Sigmoid colon (tissue), 7 donors: Measurements from ENCODE around the gene PHC3. TPM values are rescaled to one million over a fixed set of nuclear protein-coding genes. Genes with fewer than 3 reads are reported as not detected.

Experiments
- DNase-seq: peaks from one replicate; pipeline ENCODE4 v3.0.0-alpha.2; 2019
- H3K27ac ChIP-seq, 4 donors: fragments of 200-600 bp; sonication (generic); one replicate each; pipeline ENCODE4 v1.5.1; 2016 to 2019; ENCODE audit warnings: mild to moderate bottlenecking in 1 of 4
- H3K27me3 ChIP-seq, 3 donors: fragments of 200-600 bp; sonication (generic); one replicate each; pipeline ENCODE4 v1.5.1; 2019; ENCODE audit warnings: mild to moderate bottlenecking in 1 of 3
- H3K36me3 ChIP-seq, 4 donors: fragments of 200-600 bp; sonication (generic); one replicate each; pipeline ENCODE4 v1.5.1; 2016 to 2019
- H3K4me1 ChIP-seq, 4 donors: fragments of 200-600 bp; sonication (generic); one replicate each; pipeline ENCODE4 v1.5.1; 2017 to 2019
- H3K4me3 ChIP-seq, 4 donors: fragments of 200-600 bp; sonication (generic); one replicate each; pipeline ENCODE4 v1.5.1; 2017 to 2019; ENCODE audit warnings: mild to moderate bottlenecking in 2 of 4, moderate library complexity in 1 of 4
- H3K9me3 ChIP-seq, 4 donors: fragments of 200-600 bp in 3 of 4; sonication (generic) in 3 of 4; one replicate each; pipeline versions ENCODE4 v1.5.1 to v1.6.1; 2013 to 2019
- CTCF ChIP-seq, 4 experiments: fragments of 450-650 bp in 3 of 4; fragments of 200-600 bp in 1 of 4; IDR thresholded peaks; one replicate each; pipeline ENCODE4 v1.5.1; 2016 to 2019; ENCODE audit warnings: antibody characterized with exemption in 4 of 4, mild to moderate bottlenecking in 3 of 4, moderate library complexity in 2 of 4
- EP300 ChIP-seq, 4 donors: sonication (generic); formaldehyde crosslinking; IDR thresholded peaks; one replicate each; pipeline ENCODE4 v1.6.1; 2017; ENCODE audit warnings: antibody characterized with exemption in 4 of 4
- POLR2A ChIP-seq, 2 donors: fragments of 450-650 bp; IDR thresholded peaks; one replicate each; pipeline ENCODE4 v1.6.1; 2016; ENCODE audit warnings: antibody characterized with exemption in 2 of 2, mild to moderate bottlenecking in 2 of 2, moderate library complexity in 2 of 2
- POLR2AphosphoS5 ChIP-seq, 4 donors: sonication (generic); formaldehyde crosslinking; IDR thresholded peaks; one replicate each; pipeline ENCODE4 v1.6.1; 2017; ENCODE audit warnings: antibody characterized with exemption in 4 of 4
- WGBS, 2 donors: extraction: QIAGEN DNeasy Blood & Tissue Kit; methylation state at CpG; one replicate each; pipeline ENCODE4 v1.1.7; 2013; 5-methylcytosine and 5-hydroxymethylcytosine counted together
- intact Hi-C: fragments of 100-400 bp; cut with DNase I; formaldehyde crosslinking; loops from one replicate; pipeline ENCODE4 v1.15.1; 2023
- polyA plus RNA-seq, 3 donors: library from polyadenylated mRNA; stranded (reverse); fragments of 200-250 nt; gene quantifications; one replicate each; pipeline ENCODE4 v1.2.3, GENCODE V29; 2013
- total RNA-seq, 4 donors: library from RNA; depleted of rRNA; stranded (reverse); fragments of >200 nt; gene quantifications; one replicate each; pipeline ENCODE4 v1.1.0, GENCODE V29; 2016
- donor health status: healthy with polysubstance abuse.
- donor health status: Bipolar disorder and iron deficiency.
- donor health status: healthy.

Gene PHC3
- total and polyA plus RNA-seq, 7 donors, result 3.0 to 85.9 (median 56.4) TPM

DNA sequence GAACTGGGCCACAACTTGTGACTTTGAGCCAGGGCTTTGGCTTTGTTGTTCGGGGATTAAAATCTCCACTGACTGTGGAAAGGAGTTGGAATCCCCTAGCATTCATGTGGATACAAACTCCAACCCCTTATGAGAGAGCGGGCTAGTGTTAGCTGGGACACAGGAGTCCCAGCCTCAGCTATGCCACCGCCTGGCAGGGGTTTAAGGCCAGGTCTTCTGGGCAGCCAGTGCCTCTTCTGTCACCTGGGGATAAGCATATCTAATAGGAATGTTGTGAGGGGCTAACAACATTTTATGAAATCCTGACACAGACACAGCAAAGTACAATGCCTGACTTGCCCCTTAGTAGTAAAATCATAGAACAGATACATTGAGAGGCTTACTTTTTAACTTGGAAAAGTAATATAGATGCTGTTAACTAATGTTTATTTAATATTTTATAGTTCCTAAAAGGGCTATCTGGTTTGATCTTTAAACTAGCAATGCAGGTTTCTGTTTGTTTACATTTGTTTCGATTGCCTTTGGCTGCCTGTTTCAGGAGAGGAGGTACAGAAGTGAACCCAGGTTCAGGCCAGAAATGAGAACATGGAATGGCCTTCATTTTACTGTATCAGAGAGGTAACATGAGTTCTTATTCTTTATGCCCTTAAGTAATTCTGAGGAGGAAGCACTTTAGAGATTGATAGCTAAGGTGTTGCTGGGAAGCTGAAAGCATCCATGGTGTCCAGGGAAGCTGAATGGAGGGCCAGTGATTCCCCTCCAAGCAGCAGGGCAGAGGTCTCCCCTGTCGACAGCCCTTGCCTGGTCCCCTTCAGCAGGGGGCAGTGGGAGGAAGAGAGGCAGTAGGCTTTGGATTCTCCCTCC is 135.0 kb downstream of the PHC3 start:
- intact Hi-C loops, result no loop called here
- Histone ChIP-seq H3K4me3 (no peak overlapping the region), H3K27me3 (peaks cover 0 to 11% (median 0%) of the 10 kb centered on the region in 3 donors), H3K27ac (no peak overlapping the region), H3K36me3 (no peaks in the 10 kb centered on the region), H3K9me3 (no peaks in the 10 kb centered on the region), H3K4me1 (no peaks in the 10 kb centered on the region)
- 16 to 66% methylated on average over 5 of the region's 5 CpGs for WGBS, 2 donors
- no peak for TF ChIP-seq POLR2AphosphoS5 (IDR thresholded peaks at IDR 0.05)
- no peak for TF ChIP-seq CTCF (IDR thresholded peaks at IDR 0.05)
- no peak for TF ChIP-seq EP300 (IDR thresholded peaks at IDR 0.05)
- TF ChIP-seq POLR2A (IDR thresholded peaks at IDR 0.05), result no peak
- no peak for DNase-seq

DNA sequence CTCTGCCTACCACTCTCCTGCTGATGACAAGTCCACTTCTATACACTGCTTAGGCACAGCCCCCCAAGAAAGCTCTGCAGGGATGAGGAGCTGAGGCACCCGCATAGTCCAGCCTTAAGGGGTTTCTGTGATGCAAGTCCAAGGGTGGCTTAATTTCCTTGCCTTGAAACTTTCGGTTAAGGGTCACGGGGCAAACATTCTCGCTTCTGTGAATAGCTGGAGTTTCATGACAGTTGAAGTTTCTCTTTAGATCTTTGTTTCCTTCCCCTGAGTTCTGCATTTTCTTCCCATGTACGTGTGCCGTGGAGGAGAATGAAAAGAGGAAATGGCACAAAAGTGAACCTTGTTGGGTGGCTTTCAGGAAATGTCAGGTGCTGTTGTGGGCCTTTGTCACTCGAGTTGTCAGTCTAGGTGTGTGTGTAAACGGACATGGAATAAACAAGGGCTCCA is 136.7 kb downstream of the PHC3 start:
- H3K36me3 ChIP-seq, result no peaks in the 10 kb centered on the region
- no peak for DNase-seq
- peak overlapping the region in 3 of 4 donors; percentile 17 to 47 (median 23) for H3K27ac ChIP-seq
- 14 to 30% methylated on average over 8 of the region's 8 CpGs for WGBS, 2 donors
- H3K4me3 ChIP-seq, result no peak overlapping the region
- peaks cover 0 to 24% (median 0%) of the 10 kb centered on the region in 3 donors for H3K27me3 ChIP-seq
- no peak for TF ChIP-seq POLR2AphosphoS5 (IDR thresholded peaks at IDR 0.05)
- H3K9me3 ChIP-seq, result no peaks in the 10 kb centered on the region
- intact Hi-C loops, result no loop called here
- H3K4me1 ChIP-seq, result no peaks in the 10 kb centered on the region

DNA sequence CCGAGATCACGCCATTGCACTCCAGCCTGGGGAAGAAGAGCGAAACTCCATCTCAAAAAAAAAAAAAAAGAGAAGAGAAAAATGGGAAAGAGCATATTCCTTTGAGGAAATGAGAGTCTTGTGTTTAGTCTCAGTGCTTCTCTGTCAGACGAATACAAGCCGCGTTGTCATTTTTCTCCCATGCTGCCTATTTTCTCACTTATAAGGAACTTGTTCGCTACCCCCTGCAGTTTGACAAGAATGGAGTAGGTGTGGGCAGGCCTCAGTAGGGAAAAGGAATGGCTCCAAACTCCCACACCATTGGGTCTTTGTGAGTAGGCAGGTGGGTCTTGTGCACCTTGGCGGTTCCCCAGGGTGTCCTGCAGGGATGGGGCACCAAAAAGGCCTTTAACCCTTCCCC is 137.3 kb downstream of the PHC3 start:
- Histone ChIP-seq H3K36me3 (no peaks in the 10 kb centered on the region), H3K27me3 (peaks cover 0 to 29% (median 2%) of the 10 kb centered on the region in 3 donors), H3K4me1 (no peaks in the 10 kb centered on the region), H3K27ac (peak overlapping the region in 3 of 4 donors; percentile 17 to 47 (median 23)), H3K9me3 (no peaks in the 10 kb centered on the region), H3K4me3 (no peak overlapping the region)
- no peak for TF ChIP-seq CTCF (IDR thresholded peaks at IDR 0.05)
- TF ChIP-seq POLR2AphosphoS5 (IDR thresholded peaks at IDR 0.05), result no peak
- no peak for TF ChIP-seq POLR2A (IDR thresholded peaks at IDR 0.05)
- 88 to 90% methylated on average over 8 of the region's 8 CpGs for WGBS, 2 donors
- DNase-seq, result no peak
- intact Hi-C loops, result no loop called here

DNA sequence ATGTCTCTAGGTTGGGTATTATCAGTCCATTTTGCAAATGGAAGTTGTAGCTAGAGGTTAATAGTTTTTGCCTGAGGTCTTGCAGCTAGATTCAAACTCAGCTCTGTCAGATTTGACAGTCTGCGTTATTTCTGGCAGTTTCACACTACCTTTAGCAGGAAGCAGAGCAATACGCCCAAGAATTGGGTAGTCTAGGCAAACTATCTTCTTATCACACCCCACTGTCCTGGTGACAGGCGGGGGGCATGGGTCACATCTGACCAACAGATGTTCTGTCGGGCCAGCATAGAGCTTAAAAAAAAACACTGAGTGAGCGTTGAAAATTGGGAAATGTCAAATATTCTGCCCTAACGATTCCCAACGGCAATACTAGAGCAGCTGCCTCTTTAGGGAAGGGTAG is 138.0 kb downstream of the PHC3 start:
- Histone ChIP-seq H3K4me1 (peaks cover 0 to 5% (median 4%) of the 10 kb centered on the region in 4 donors), H3K27me3 (peaks cover 4 to 37% (median 9%) of the 10 kb centered on the region in 3 donors), H3K36me3 (no peaks in the 10 kb centered on the region), H3K9me3 (no peaks in the 10 kb centered on the region), H3K4me3 (no peak overlapping the region), H3K27ac (no peak overlapping the region)
- TF ChIP-seq POLR2AphosphoS5 (IDR thresholded peaks at IDR 0.05), result no peak
- TF ChIP-seq EP300 (IDR thresholded peaks at IDR 0.05), result no peak
- no peak for TF ChIP-seq POLR2A (IDR thresholded peaks at IDR 0.05)
- no peak for TF ChIP-seq CTCF (IDR thresholded peaks at IDR 0.05)
- DNase-seq, result no peak
- intact Hi-C loops, result no loop called here
- WGBS, 2 donors, result 85 to 87% methylated on average over 7 of the region's 7 CpGs

DNA sequence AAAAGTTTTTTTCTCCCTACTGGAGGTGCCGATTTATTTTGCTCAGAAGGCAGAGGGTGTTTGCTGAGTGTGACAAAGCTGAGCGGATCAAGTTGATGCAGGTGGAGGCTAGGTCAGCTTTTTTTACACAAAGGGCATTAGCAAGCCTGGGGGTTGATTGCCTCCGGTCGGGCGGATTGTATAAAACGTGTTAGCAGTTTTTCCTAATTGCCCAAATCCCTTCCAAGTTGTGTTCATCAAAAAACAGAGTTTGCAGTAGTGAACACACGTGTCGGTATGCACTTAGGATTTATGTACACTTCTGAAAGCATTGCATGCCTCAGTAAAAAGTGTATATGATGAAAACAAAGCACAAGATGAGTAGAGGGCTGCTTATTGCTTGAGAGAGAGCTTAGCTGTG is 141.1 kb downstream of the PHC3 start:
- H3K27me3 ChIP-seq, result peaks cover 14 to 68% (median 27%) of the 10 kb centered on the region in 3 donors
- H3K4me3 ChIP-seq, result no peak overlapping the region
- no peaks in the 10 kb centered on the region for H3K36me3 ChIP-seq
- intact Hi-C loops, result no loop called here
- peaks cover 0 to 17% (median 16%) of the 10 kb centered on the region in 4 donors for H3K4me1 ChIP-seq
- TF ChIP-seq CTCF (IDR thresholded peaks at IDR 0.05), result no peak
- no peak for TF ChIP-seq POLR2AphosphoS5 (IDR thresholded peaks at IDR 0.05)
- H3K27ac ChIP-seq, result no peak overlapping the region
- DNase-seq, result no peak
- 10 to 46% methylated on average over 8 of the region's 8 CpGs for WGBS, 2 donors
- H3K9me3 ChIP-seq, result no peaks in the 10 kb centered on the region
